HEK293 (cell line): ENCODE results near the gene MIEF2.

ENCODE experiments used
- CTCF ChIA-PET: fragments of 350-600 bp; formaldehyde crosslinking; extraction: SDS; loops from one replicate; lab custom pipeline; 2021; ENCODE audit warnings: antibody characterized with exemption; lab: Yijun Ruan, JAX
- POLR2A ChIA-PET: fragments of 300-600 bp; formaldehyde crosslinking; extraction: SDS; loops from one replicate; lab custom pipeline; 2020; ENCODE audit warnings: antibody characterized with exemption, inconsistent platforms; lab: Yijun Ruan, JAX
- H3K27ac ChIP-seq: fragments of 200-500 bp; sonication (Bioruptor generic); 2 replicates; pipeline ENCODE4 v1.5.1; 2014; ENCODE audit warnings: low read depth, low read length, control low read depth, inconsistent platforms; ENCODE audit errors: extremely low read depth
- H3K36me3 ChIP-seq, 2 experiments: fragments of 200-500 bp in 1 of 2; sonication (Bioruptor generic) in 1 of 2; 1 replicate in 1 of 2; 2 replicates in 1 of 2; pipeline ENCODE4 v1.5.1; 2014 to 2017; ENCODE audit warnings: inconsistent platforms in 2 of 2, low read length in 2 of 2; ENCODE audit not compliant: control insufficient read depth in 2 of 2, insufficient read depth in 1 of 2
- H3K4me1 ChIP-seq: fragments of 200-500 bp; sonication (Bioruptor generic); 2 replicates; pipeline ENCODE4 v1.5.1; 2014; ENCODE audit warnings: mild to moderate bottlenecking, low read length, inconsistent platforms; ENCODE audit not compliant: control insufficient read depth, insufficient read depth
- H3K4me3 ChIP-seq: 2 replicates; pipeline ENCODE4 v1.5.1; 2011; ENCODE audit warnings: low read depth, mild to moderate bottlenecking, control low read depth, low read length, moderate library complexity
- H3K9me3 ChIP-seq: fragments of 200-500 bp; sonication (Bioruptor generic); 2 replicates; pipeline ENCODE4 v1.5.1; 2014; ENCODE audit warnings: low read depth, low read length, inconsistent platforms; ENCODE audit not compliant: control insufficient read depth, insufficient read depth
- GLIS2 ChIP-seq: fragments of 450-650 bp; formaldehyde crosslinking; IDR thresholded peaks from 2 replicates; pipeline ENCODE4 v1.5.1; 2016; ENCODE audit warnings: missing biosample characterization, missing genetic modification characterization
- KLF1 ChIP-seq: fragments of 450-650 bp; formaldehyde crosslinking; IDR thresholded peaks from 2 replicates; pipeline ENCODE4 v1.5.1; 2016; ENCODE audit warnings: missing biosample characterization, missing genetic modification characterization
- KLF8 ChIP-seq: fragments of 450-650 bp; formaldehyde crosslinking; IDR thresholded peaks from 2 replicates; pipeline ENCODE4 v1.5.1; 2016; ENCODE audit warnings: missing biosample characterization, missing genetic modification characterization
- KLF9 ChIP-seq: fragments of 450-650 bp; formaldehyde crosslinking; IDR thresholded peaks from 2 replicates; pipeline ENCODE4 v1.5.1; 2016; ENCODE audit warnings: missing biosample characterization, missing genetic modification characterization, low read depth
- MYNN ChIP-seq: fragments of 450-650 bp; formaldehyde crosslinking; IDR thresholded peaks from 2 replicates; pipeline ENCODE4 v1.5.1; 2016; ENCODE audit warnings: missing biosample characterization, missing genetic modification characterization, borderline replicate concordance
- ZBTB1 ChIP-seq: fragments of 450-650 bp; formaldehyde crosslinking; IDR thresholded peaks from 2 replicates; pipeline ENCODE4 v1.5.1; 2016; ENCODE audit warnings: missing biosample characterization, missing genetic modification characterization
- ZFP3 ChIP-seq: fragments of 450-650 bp; formaldehyde crosslinking; IDR thresholded peaks from 2 replicates; pipeline ENCODE4 v1.5.1; 2016; ENCODE audit warnings: low read depth, missing biosample characterization, missing genetic modification characterization
- ZFP37 ChIP-seq: fragments of 450-650 bp; formaldehyde crosslinking; IDR thresholded peaks from 2 replicates; pipeline ENCODE4 v1.5.1; 2016; ENCODE audit warnings: missing biosample characterization, missing genetic modification characterization
- ZNF157 ChIP-seq: fragments of 450-650 bp; formaldehyde crosslinking; IDR thresholded peaks from 2 replicates; pipeline ENCODE4 v1.5.1; 2016; ENCODE audit warnings: missing biosample characterization, missing genetic modification characterization
- ZNF23 ChIP-seq: fragments of 450-650 bp; formaldehyde crosslinking; IDR thresholded peaks from 2 replicates; pipeline ENCODE4 v1.5.1; 2016; ENCODE audit warnings: missing biosample characterization, missing genetic modification characterization, borderline replicate concordance
- ZNF248 ChIP-seq: fragments of 450-650 bp; formaldehyde crosslinking; IDR thresholded peaks from 2 replicates; pipeline ENCODE4 v1.5.1; 2017; ENCODE audit warnings: missing biosample characterization, missing genetic modification characterization
- ZNF292 ChIP-seq: fragments of 450-650 bp; formaldehyde crosslinking; IDR thresholded peaks from 2 replicates; pipeline ENCODE4 v1.5.1; 2016; ENCODE audit warnings: low read depth, missing biosample characterization, missing genetic modification characterization, borderline replicate concordance
- ZNF404 ChIP-seq: fragments of 450-650 bp; formaldehyde crosslinking; IDR thresholded peaks from 2 replicates; pipeline ENCODE4 v1.5.1; 2017; ENCODE audit warnings: missing biosample characterization, missing genetic modification characterization
- ZNF521 ChIP-seq: fragments of 450-650 bp; formaldehyde crosslinking; IDR thresholded peaks from 2 replicates; pipeline ENCODE4 v1.5.1; 2017; ENCODE audit warnings: missing biosample characterization, mild to moderate bottlenecking, missing genetic modification characterization
- ZNF600 ChIP-seq: fragments of 450-650 bp; formaldehyde crosslinking; IDR thresholded peaks from 2 replicates; pipeline ENCODE4 v1.5.1; 2016; ENCODE audit warnings: missing biosample characterization, missing genetic modification characterization
- ZNF677 ChIP-seq: fragments of 450-650 bp; IDR thresholded peaks from 2 replicates; pipeline ENCODE4 v1.5.0; 2018; ENCODE audit warnings: missing biosample characterization, mild to moderate bottlenecking, missing genetic modification characterization, moderate library complexity
- ZSCAN30 ChIP-seq: fragments of 450-650 bp; IDR thresholded peaks from 2 replicates; pipeline ENCODE4 v1.5.1; 2018; ENCODE audit warnings: missing biosample characterization, mild to moderate bottlenecking, missing genetic modification characterization, moderate library complexity
- TF ChIP-seq, protein P1 (sequence below): fragments of 450-650 bp; formaldehyde crosslinking; IDR thresholded peaks from 2 replicates; pipeline ENCODE4 v1.5.1; 2016; ENCODE audit warnings: missing biosample characterization, missing genetic modification characterization
- TF ChIP-seq, protein P2 (sequence below): fragments of 450-650 bp; IDR thresholded peaks from 2 replicates; pipeline ENCODE4 v1.5.1; 2018; ENCODE audit warnings: missing biosample characterization, missing genetic modification characterization
- TF ChIP-seq, protein P3 (sequence below): fragments of 450-650 bp; formaldehyde crosslinking; IDR thresholded peaks from 2 replicates; pipeline ENCODE4 v1.5.1; 2016; ENCODE audit warnings: missing biosample characterization, missing genetic modification characterization
- TF ChIP-seq, protein P4 (sequence below): IDR thresholded peaks from 2 replicates; pipeline ENCODE4 v1.6.1; 2011; ENCODE audit warnings: mild to moderate bottlenecking, low read depth, low read length, borderline replicate concordance
- TF ChIP-seq, protein P5 (sequence below): fragments of 450-650 bp; formaldehyde crosslinking; IDR thresholded peaks from 2 replicates; pipeline ENCODE4 v1.5.1; 2016; ENCODE audit warnings: missing biosample characterization, missing genetic modification characterization

Gene MIEF2

DNA sequence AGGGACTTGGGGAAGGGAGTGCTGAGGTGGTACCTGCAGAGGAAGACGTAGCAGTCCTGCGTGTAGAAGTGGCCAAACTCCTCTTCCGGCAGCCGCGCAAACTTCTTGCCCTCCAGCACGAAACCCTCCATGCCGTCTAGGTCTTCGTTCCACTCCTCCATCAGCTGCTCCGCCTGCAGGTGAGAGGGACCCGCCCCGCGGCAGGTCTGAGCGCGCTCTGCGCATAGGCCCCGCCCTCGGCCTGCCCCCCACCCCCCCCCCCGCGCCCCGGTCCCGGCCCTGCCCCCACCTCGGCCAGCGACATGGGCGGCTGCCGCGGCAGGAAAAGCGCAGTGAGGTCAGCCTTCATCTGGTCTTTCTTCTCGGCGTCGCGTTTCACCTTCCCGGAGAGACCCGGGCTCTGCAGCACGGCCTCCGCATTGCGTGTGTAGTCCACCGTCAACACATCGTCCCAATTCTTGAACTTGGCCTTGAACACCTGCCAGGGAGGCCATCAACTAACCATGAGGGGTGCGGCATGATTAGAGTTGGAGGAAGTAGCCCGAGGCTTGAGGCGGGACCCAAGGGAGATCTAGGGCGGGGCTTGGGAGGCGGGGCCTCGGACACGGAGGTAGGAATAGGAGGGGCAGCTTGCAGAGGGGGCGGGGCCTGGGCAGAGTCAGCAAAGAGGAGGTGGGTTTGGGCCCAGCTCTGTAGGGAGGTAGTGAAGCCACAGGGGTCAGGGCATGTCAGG lies 13.4 kb upstream of the MIEF2 start (continued):
- TF ChIP-seq, protein P1, sequence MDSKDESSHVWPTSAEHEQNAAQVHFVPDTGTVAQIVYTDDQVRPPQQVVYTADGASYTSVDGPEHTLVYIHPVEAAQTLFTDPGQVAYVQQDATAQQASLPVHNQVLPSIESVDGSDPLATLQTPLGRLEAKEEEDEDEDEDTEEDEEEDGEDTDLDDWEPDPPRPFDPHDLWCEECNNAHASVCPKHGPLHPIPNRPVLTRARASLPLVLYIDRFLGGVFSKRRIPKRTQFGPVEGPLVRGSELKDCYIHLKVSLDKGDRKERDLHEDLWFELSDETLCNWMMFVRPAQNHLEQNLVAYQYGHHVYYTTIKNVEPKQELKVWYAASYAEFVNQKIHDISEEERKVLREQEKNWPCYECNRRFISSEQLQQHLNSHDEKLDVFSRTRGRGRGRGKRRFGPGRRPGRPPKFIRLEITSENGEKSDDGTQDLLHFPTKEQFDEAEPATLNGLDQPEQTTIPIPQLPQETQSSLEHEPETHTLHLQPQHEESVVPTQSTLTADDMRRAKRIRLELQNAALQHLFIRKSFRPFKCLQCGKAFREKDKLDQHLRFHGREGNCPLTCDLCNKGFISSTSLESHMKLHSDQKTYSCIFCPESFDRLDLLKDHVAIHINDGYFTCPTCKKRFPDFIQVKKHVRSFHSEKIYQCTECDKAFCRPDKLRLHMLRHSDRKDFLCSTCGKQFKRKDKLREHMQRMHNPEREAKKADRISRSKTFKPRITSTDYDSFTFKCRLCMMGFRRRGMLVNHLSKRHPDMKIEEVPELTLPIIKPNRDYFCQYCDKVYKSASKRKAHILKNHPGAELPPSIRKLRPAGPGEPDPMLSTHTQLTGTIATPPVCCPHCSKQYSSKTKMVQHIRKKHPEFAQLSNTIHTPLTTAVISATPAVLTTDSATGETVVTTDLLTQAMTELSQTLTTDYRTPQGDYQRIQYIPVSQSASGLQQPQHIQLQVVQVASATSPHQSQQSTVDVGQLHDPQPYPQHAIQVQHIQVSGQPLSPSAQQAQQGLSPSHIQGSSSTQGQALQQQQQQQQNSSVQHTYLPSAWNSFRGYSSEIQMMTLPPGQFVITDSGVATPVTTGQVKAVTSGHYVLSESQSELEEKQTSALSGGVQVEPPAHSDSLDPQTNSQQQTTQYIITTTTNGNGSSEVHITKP, result no peak
- TF ChIP-seq, protein P2, sequence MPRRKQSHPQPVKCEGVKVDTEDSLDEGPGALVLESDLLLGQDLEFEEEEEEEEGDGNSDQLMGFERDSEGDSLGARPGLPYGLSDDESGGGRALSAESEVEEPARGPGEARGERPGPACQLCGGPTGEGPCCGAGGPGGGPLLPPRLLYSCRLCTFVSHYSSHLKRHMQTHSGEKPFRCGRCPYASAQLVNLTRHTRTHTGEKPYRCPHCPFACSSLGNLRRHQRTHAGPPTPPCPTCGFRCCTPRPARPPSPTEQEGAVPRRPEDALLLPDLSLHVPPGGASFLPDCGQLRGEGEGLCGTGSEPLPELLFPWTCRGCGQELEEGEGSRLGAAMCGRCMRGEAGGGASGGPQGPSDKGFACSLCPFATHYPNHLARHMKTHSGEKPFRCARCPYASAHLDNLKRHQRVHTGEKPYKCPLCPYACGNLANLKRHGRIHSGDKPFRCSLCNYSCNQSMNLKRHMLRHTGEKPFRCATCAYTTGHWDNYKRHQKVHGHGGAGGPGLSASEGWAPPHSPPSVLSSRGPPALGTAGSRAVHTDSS (tag by site-specific recombination), result no peak
- TF ChIP-seq KLF9, result peak; percentile 45; the same call in 1 of the 2 replicates
- peak; percentile 87 for TF ChIP-seq KLF1 (tag by site-specific recombination)
- TF ChIP-seq GLIS2 (tag by site-specific recombination), result no peak
- TF ChIP-seq ZNF292 (tag by site-specific recombination), result no peak
- TF ChIP-seq ZNF677, result no peak
- no peak for TF ChIP-seq ZNF157 (tag by site-specific recombination)

DNA sequence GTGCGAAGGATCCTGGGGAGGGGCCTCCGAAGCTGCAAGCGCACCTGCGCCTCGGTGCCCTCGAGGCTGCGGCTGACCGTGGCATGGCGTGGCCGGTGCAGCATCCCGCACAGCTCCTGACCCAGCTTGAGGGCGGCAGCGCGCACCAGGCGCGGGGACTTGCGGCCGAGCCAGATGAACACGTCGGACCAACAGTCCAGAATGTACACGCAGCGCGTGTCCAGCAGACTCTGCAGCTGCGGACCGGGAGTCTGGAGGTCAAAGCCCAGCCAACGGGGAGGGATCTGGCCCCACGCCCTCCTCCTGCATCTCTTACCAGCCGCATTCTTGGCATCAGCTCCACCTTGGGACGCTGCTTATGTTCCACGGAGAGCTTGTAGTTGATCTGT lies 12.9 kb upstream of the MIEF2 start:
- POLR2A ChIA-PET, result interaction anchor here (0.6 to 3.7 kb wide), 6 partner anchors 10 to 98 kb away, joined by 3 to 12 read pairs (median 4); partner anchors contain the start of genes ALKBH5 and MIEF2
- no peaks in the 10 kb centered on the region for H3K9me3 ChIP-seq
- H3K4me1 ChIP-seq, result no peaks in the 10 kb centered on the region
- H3K27ac ChIP-seq, result no peak overlapping the region
- 0 out of 2 replicates have a peak, but pooled peaks have one; percentile 31 for TF ChIP-seq ZNF600 (tag by site-specific recombination)
- TF ChIP-seq ZFP37 (tag by site-specific recombination), result no peak
- TF ChIP-seq, all 188 proteins: peak for 1
- H3K4me3 ChIP-seq, result no peak overlapping the region
- CTCF ChIA-PET, result interaction anchor here (0.6 to 1.4 kb wide), 8 partner anchors 9 to 1584 kb away, joined by 3 to 5 read pairs (median 3); no protein-coding TSS in a partner anchor
- H3K36me3 ChIP-seq, result peaks cover 10 to 88% of the 10 kb centered on the region in 2 experiments; a peak in 2 of 3 replicates

DNA sequence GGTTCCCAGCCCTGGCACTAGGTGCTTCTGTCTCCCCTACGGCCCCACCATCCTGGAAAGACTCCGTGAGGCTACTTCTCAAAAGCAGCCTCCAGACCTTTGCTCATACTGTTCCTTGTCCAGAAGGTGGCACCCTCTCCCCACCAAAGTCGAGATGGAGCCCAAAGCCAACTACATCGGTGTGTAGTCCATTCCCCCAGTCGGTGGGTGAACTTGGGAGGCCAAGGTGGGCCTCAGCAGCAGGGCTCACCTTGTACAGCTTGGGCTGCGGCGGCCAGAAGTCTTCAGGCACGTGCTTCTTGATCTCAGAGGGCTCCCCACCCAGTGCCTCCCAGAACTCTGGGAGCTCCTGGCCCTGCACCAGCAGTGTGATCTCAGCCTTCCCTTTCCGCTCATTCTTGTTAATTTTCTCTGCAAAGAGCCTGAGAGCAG lies 12.1 kb upstream of the MIEF2 start:
- CTCF ChIA-PET, result interaction anchor here (0.6 to 1.4 kb wide), 8 partner anchors 23 to 711 kb away, joined by 3 to 5 read pairs (median 4); no protein-coding TSS in a partner anchor
- no peaks in the 10 kb centered on the region for H3K9me3 ChIP-seq
- no peak overlapping the region for H3K27ac ChIP-seq
- no peaks in the 10 kb centered on the region for H3K4me1 ChIP-seq
- no peak overlapping the region for H3K4me3 ChIP-seq
- POLR2A ChIA-PET, result interaction anchor here (1.4 to 3.7 kb wide), 4 partner anchors 9 to 20 kb away, joined by 3 to 12 read pairs (median 6); partner anchors contain the start of gene MIEF2
- peaks cover 10 to 90% of the 10 kb centered on the region in 2 experiments; a peak in 2 of 3 replicates for H3K36me3 ChIP-seq
- TF ChIP-seq ZNF521 (tag by site-specific recombination), result no peak
- TF ChIP-seq ZSCAN30 (tag by site-specific recombination), result no peak
- no peak for TF ChIP-seq MYNN (tag by site-specific recombination)
- TF ChIP-seq, protein P3, sequence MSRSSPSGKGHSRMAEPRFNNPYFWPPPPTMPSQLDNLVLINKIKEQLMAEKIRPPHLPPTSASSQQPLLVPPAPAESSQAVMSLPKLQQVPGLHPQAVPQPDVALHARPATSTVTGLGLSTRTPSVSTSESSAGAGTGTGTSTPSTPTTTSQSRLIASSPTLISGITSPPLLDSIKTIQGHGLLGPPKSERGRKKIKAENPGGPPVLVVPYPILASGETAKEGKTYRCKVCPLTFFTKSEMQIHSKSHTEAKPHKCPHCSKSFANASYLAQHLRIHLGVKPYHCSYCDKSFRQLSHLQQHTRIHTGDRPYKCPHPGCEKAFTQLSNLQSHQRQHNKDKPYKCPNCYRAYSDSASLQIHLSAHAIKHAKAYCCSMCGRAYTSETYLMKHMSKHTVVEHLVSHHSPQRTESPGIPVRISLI (tag by site-specific recombination), result no peak
- TF ChIP-seq, protein P4, sequence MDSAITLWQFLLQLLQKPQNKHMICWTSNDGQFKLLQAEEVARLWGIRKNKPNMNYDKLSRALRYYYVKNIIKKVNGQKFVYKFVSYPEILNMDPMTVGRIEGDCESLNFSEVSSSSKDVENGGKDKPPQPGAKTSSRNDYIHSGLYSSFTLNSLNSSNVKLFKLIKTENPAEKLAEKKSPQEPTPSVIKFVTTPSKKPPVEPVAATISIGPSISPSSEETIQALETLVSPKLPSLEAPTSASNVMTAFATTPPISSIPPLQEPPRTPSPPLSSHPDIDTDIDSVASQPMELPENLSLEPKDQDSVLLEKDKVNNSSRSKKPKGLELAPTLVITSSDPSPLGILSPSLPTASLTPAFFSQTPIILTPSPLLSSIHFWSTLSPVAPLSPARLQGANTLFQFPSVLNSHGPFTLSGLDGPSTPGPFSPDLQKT, result no peak
- no peak for TF ChIP-seq ZFP3 (tag by site-specific recombination)
- TF ChIP-seq ZNF248, result no peak
- TF ChIP-seq ZNF404 (tag by site-specific recombination), result no peak
- 0 out of 2 replicates have a peak, but pooled peaks have one; percentile 11 for TF ChIP-seq ZNF600 (tag by site-specific recombination)
- 0 out of 2 replicates have a peak, but pooled peaks have one; percentile 8 for TF ChIP-seq KLF8 (tag by site-specific recombination)
- TF ChIP-seq ZBTB1, result no peak
- TF ChIP-seq ZNF23 (tag by site-specific recombination), result no peak
- TF ChIP-seq, protein P5, sequence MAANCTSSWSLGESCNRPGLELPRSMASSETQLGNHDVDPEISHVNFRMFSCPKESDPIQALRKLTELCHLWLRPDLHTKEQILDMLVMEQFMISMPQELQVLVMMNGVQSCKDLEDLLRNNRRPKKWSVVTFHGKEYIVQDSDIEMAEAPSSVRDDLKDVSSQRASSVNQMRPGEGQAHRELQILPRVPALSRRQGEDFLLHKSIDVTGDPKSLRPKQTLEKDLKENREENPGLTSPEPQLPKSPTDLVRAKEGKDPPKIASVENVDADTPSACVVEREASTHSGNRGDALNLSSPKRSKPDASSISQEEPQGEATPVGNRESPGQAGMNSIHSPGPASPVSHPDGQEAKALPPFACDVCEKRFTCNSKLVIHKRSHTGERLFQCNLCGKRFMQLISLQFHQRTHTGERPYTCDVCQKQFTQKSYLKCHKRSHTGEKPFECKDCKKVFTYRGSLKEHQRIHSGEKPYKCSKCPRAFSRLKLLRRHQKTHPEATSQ (tag by site-specific recombination), result no peak
